Right atrium auricular region (tissue), 2 donors: Measurements from ENCODE around the gene C10orf120. TPM values are rescaled to one million over a fixed set of nuclear protein-coding genes. Genes with fewer than 3 reads are reported as not detected.

Source experiments
- DNase-seq: peaks from one replicate; pipeline ENCODE4 v3.0.0-alpha.2; 2019; ENCODE audit warnings: low spot score
- H3K27ac ChIP-seq, 2 donors: fragments of 200-600 bp; sonication (generic); 1 replicate in 1 of 2; 2 replicates in 1 of 2; pipeline ENCODE4 v1.5.1; 2016 to 2019
- H3K27me3 ChIP-seq, 2 donors: fragments of 200-600 bp; sonication (generic); one replicate each; pipeline versions ENCODE4 v1.5.1 to v1.6.0; 2017 to 2019
- H3K36me3 ChIP-seq: fragments of 200-600 bp; sonication (generic); one replicate; pipeline ENCODE4 v1.5.1; 2016
- H3K4me1 ChIP-seq, 2 donors: fragments of 200-600 bp; sonication (generic); one replicate each; pipeline versions ENCODE4 v1.5.1 to v1.6.0; 2017 to 2019
- H3K4me3 ChIP-seq, 2 donors: fragments of 200-600 bp; sonication (generic); 1 replicate in 1 of 2; 2 replicates in 1 of 2; pipeline ENCODE4 v1.5.1; 2017 to 2019; ENCODE audit warnings: mild to moderate bottlenecking in 1 of 2, moderate library complexity in 1 of 2
- H3K9me3 ChIP-seq, 2 donors: fragments of 200-600 bp; sonication (generic); one replicate each; pipeline ENCODE4 v1.5.1; 2019
- total RNA-seq, 2 donors: library from RNA; depleted of rRNA; stranded (reverse); fragments of >200 nt; gene quantifications; one replicate each; pipeline ENCODE4 v1.1.0, GENCODE V29; 2016
- TF ChIP-seq, protein P1 (sequence below), 2 donors: fragments of 200-600 bp; sonication (generic); IDR thresholded peaks; one replicate each; pipeline ENCODE4 v1.5.1; 2019; ENCODE audit warnings: antibody characterized with exemption in 2 of 2

Gene C10orf120
- total RNA-seq, 2 donors from 2014 or later: not detected

DNA sequence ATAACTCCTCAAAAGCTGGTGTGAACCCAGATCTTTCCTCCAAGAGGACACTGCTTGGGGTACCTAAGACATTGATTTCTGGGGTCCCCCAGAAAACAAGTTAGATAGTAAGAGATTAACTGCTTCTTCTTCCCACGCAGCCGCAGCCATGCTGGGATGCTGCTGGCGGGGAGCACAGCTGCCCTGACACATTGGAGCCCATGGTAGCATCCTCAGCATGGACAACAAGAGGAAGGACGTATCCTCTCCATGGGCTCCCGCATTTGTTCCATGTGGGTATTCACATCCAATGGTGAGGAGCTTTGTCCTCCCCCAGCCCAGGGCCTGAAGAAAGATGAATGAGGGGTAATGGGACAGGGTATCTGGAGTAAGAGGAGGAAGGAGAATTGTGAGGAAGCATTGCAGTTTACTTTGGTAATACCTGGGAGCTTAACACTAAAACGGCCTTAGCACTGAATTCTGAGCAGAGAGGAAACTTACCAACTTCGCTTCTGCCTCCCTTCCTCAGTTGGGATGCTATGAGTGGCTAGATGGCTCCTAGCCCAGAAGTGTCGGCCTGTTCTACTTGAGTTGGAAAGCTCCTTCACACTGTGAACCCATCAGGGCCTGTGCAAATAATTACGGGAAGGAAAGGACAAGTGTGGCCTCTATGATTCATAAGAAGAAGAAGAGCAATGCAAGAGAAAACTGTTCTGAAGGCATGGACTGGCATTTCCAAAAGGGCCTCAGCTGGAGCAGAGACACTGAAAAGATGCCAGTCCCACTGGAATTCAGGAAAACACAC lies 43.9 kb downstream of the C10orf120 start:
- Histone ChIP-seq H3K36me3 (no peaks in the 10 kb centered on the region), H3K4me3 (no peak overlapping the region), H3K27ac (no peak overlapping the region), H3K27me3 (no peaks in the 10 kb centered on the region), H3K4me1 (no peaks in the 10 kb centered on the region), H3K9me3 (no peaks in the 10 kb centered on the region)
- TF ChIP-seq, protein P1, sequence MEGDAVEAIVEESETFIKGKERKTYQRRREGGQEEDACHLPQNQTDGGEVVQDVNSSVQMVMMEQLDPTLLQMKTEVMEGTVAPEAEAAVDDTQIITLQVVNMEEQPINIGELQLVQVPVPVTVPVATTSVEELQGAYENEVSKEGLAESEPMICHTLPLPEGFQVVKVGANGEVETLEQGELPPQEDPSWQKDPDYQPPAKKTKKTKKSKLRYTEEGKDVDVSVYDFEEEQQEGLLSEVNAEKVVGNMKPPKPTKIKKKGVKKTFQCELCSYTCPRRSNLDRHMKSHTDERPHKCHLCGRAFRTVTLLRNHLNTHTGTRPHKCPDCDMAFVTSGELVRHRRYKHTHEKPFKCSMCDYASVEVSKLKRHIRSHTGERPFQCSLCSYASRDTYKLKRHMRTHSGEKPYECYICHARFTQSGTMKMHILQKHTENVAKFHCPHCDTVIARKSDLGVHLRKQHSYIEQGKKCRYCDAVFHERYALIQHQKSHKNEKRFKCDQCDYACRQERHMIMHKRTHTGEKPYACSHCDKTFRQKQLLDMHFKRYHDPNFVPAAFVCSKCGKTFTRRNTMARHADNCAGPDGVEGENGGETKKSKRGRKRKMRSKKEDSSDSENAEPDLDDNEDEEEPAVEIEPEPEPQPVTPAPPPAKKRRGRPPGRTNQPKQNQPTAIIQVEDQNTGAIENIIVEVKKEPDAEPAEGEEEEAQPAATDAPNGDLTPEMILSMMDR (IDR thresholded peaks at IDR 0.05): no peak
- DNase-seq: no peak

DNA sequence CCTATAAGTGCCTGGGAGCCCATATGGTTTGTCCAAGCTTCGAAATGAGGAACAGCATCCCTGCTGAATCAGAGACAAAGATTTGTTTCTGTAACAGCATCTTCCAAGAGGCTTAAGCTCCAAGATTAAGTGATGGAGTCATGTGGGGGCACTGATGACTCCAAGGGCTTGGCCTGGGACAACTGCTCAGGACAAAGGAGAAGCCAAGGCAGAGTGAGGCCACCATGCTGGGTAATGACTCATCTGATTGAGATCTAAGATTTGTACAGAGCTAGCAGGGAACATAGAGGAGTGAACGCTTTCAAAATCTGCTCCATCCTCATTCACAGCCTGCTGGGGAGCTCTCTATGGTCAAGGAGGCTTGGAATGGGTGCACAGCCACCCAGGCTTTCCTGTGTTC lies 49.3 kb downstream of the C10orf120 start:
- H3K4me3 ChIP-seq: no peak overlapping the region
- no peaks in the 10 kb centered on the region for H3K4me1 ChIP-seq
- H3K36me3 ChIP-seq: no peaks in the 10 kb centered on the region
- no peaks in the 10 kb centered on the region for H3K27me3 ChIP-seq
- no peaks in the 10 kb centered on the region for H3K9me3 ChIP-seq
- no peak overlapping the region for H3K27ac ChIP-seq
- TF ChIP-seq, protein P1 (IDR thresholded peaks at IDR 0.05): no peak
- no peak for DNase-seq

DNA sequence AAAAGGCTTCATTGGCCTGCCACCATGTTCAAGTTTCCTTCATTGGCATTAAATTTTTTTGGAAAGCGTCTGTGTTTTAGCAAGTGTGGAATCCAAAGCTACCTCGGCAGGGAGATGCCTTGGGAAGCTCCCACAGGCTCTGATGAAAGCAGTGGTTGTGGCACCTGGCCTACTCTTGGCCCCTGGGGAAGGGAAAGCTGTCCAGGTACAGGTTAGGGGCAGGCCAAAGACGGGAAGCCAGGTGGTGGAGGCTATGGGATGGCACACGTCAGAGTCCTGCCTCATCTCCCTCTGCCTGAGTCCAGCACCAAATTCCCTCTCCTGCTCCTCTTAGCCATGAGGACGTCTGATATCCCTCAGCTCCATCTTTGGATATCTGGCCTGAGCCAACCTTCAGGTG lies 49.7 kb downstream of the C10orf120 start:
- H3K36me3 ChIP-seq: no peaks in the 10 kb centered on the region
- H3K4me3 ChIP-seq: no peak overlapping the region
- H3K9me3 ChIP-seq: no peaks in the 10 kb centered on the region
- H3K27me3 ChIP-seq: no peaks in the 10 kb centered on the region
- no peaks in the 10 kb centered on the region for H3K4me1 ChIP-seq
- no peak for DNase-seq
- TF ChIP-seq, protein P1 (IDR thresholded peaks at IDR 0.05): no peak
- H3K27ac ChIP-seq: no peak overlapping the region

DNA sequence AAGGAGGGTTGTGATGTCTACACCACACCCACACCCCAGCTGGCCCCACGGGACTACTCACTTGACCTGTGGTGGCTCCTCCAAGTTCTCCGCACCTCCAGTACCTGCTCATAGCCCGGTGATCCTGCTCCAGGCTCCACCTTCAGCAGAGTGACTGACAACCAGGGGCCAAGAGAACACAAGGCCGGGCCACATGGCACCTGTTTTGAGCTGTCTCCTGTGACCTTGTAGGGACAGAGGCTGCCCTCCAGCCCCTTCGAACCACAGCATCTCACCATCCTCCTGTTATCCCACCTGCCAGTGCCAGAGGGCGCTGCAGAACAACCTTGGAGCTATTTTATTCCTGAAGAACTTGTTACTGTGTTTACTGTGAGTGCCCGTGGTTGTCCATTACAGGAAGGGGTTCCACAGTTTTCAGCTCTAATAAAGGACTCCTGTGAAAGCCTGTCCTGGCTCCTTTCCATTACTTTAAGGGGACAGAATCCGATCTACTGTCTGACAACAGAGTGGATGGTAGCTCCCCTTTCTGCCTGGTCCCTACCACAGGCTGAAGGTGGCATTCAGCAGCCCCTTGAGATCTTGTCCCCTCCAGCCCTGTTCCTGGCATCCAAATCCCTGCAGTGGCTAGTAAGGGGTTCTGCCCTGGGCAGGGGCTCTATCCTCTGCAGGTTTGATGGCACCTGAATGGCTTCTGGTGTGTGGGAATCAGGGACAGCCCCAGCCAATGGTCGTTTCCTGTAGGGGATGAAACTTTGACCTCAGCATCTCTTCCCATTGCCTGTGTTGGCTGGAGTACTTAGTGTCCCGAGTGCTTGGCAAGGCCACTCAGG lies 50.8 kb downstream of the C10orf120 start:
- no peak overlapping the region for H3K4me3 ChIP-seq
- H3K27me3 ChIP-seq: no peaks in the 10 kb centered on the region
- TF ChIP-seq, protein P1 (IDR thresholded peaks at IDR 0.05): peak; percentile 84 to 90
- DNase-seq: peak; percentile 64
- H3K36me3 ChIP-seq: no peaks in the 10 kb centered on the region
- H3K27ac ChIP-seq: no peak overlapping the region
- no peaks in the 10 kb centered on the region for H3K4me1 ChIP-seq
- no peaks in the 10 kb centered on the region for H3K9me3 ChIP-seq

Other genes with a start within 250 kb of the C10orf120 start
- not detected for gene ARMS2, start 245.2 kb downstream of the C10orf120 start, total RNA-seq
- 10 to 100 TPM; 76.3 to 78.3 TPM for gene HTRA1, start 238.3 kb downstream of the C10orf120 start, total RNA-seq
- gene DMBT1, start 139.1 kb downstream of the C10orf120 start, total RNA-seq: under 1 TPM in 1 of 2 donors, not detected in 1; 0.08 TPM
- gene CUZD1, start 146.0 kb upstream of the C10orf120 start, total RNA-seq: under 1 TPM in 1 of 2 donors, not detected in 1; 0.31 TPM
- 1 to 10 TPM; 1.1 to 1.7 TPM for gene FAM24B, start 179.7 kb upstream of the C10orf120 start, total RNA-seq
- not detected for gene FAM24A, start 210.8 kb upstream of the C10orf120 start, total RNA-seq